ENCODE measurements around the gene RANGAP1. TPM values are rescaled to one million over a fixed set of nuclear protein-coding genes. Genes with fewer than 3 reads are reported as not detected.

The RANGAP1 gene
- total and polyA plus RNA-seq, 2 of the 4 experiments (the other 2 are of a cell fraction): 71.2 to 148 TPM

- ChIA-PET CTCF (no interaction called here), POLR2A (ENCODE audit: unreplicated experiment) (no interaction called here)
- Histone ChIP-seq H2AK5ac (ENCODE audit: low read depth, low read length) (no peak overlapping the region), H3K27me3 (ENCODE audit: control insufficient read depth, insufficient read depth, low read length) (no peaks in the 10 kb centered on the region), H3K4ac (ENCODE audit: low read depth, low read length) (no peak overlapping the region), H2BK5ac (ENCODE audit: low read depth, low read length, poor library complexity, severe bottlenecking) (no peak overlapping the region), H3K9me1 (ENCODE audit: insufficient read depth, low read length) (peaks cover 11% of the 10 kb centered on the region; the same call in 1 of the 2 replicates), H3K36me3 (ENCODE audit: control insufficient read depth, insufficient read depth, low read length) (peaks cover 46% of the 10 kb centered on the region), H3K23ac (ENCODE audit: low read depth, low read length) (no peak overlapping the region), H3K4me1 (ENCODE audit: control insufficient read depth, insufficient read depth, low read length) (no peaks in the 10 kb centered on the region), H4K5ac (ENCODE audit: low read depth, low read length) (no peak overlapping the region), H3K4me2 (ENCODE audit: low read depth, low read length) (no peak overlapping the region), H3K56ac (ENCODE audit: extremely low read depth, insufficient read depth, low read length) (no peak overlapping the region), H2AK9ac (replicated peaks; ENCODE audit: low read depth, low read length, poor library complexity) (no peak overlapping the region), H3K9ac (ENCODE audit: low read depth, low read length) (no peak overlapping the region), H3K9me3 (ENCODE audit: control insufficient read depth, insufficient read depth, low read length) (no peaks in the 10 kb centered on the region), H3K79me1 (ENCODE audit: low read depth in 1 of 2, low read length in 2 of 2) (peaks cover 0 to 5% of the 10 kb centered on the region in 2 experiments; a peak in 1 of 4 replicates), H2BK20ac (ENCODE audit: low read depth, low read length) (no peak overlapping the region), H2BK15ac (ENCODE audit: low read depth, low read length) (no peak overlapping the region), H4K8ac (ENCODE audit: low read depth in 2 of 2, low read length in 2 of 2) (no peak overlapping the region), H2AFZ (replicated peaks; ENCODE audit: low read length, poor library complexity) (no peak overlapping the region), H3K27ac (ENCODE audit: insufficient read depth, low read length) (no peak overlapping the region), H3K14ac (replicated peaks; ENCODE audit: low read depth, low read length) (no peak overlapping the region), H3K4me3 (ENCODE audit: insufficient read depth, low read depth, low read length) (no peak overlapping the region), H3K18ac (ENCODE audit: low read depth, low read length) (no peak overlapping the region), H4K91ac (ENCODE audit: insufficient read depth, low read depth, low read length) (no peak overlapping the region), H4K20me1 (ENCODE audit: insufficient read depth, low read length) (no peaks in the 10 kb centered on the region), H2BK120ac (ENCODE audit: low read depth, low read length) (no peak overlapping the region)
- no peak for TF ChIP-seq ELK1 (IDR thresholded peaks at IDR 0.05; ENCODE audit: borderline replicate concordance, low read depth, low read length)
- intact Hi-C loops (cut with micrococcal nuclease): no loop called here
- no CpG with 5 or more reads among the region's 6 CpGs for WGBS, 2 experiments (ENCODE audit: extremely low coverage in 2 of 2, insufficient read length in 1 of 2)
- in situ Hi-C loops (cut with MboI; ENCODE audit: low sequenced_read_pairs): no loop called here
- no peak for ATAC-seq (ENCODE audit: low read depth)
- BruUV-seq (replicated peaks): no TSS peak
- no peak for DNase-seq
- dilution Hi-C loops (cut with HindIII; ENCODE audit: low sequenced_read_pairs, unreplicated experiment): no loop called here
Observed at GRCh38 chr22:41229215-41229614, 56.8 kb downstream of the RANGAP1 start.
